ENCODE results near the gene FAM241A. TPM values are rescaled to one million over a fixed set of nuclear protein-coding genes. Genes with fewer than 3 reads are reported as not detected.

FAM241A gene
- total RNA-seq, 1 donor from 2014 or later = 1.5 TPM

DNA sequence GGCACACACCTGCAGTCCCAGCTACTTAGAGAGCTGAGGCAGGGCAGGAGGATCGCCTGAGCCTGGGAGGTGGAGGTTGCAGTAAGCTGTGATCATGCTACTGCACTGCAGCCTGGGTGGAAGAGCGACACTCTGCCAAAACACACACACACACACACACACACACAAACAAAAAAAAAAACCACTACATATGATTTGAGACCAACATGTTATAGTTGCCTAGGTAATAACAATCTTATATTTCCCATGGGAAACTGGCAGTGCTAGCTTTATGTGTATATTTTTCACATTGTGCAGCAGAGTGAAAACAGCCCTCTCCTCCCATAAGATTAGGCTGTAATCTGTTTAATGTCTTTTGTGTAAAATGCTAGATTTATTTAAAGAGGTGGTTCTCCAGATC lies 3.1 kb upstream of the FAM241A start:
- peaks cover 3% of the 10 kb centered on the region for H3K36me3 Mint-ChIP-seq (ENCODE audit: low read depth)
- intact Hi-C loops (cut with micrococcal nuclease) = no loop called here
- TF ChIP-seq CTCF (IDR thresholded peaks at IDR 0.05) = no peak

GRCh38 chr4:112143781-112144180 lies 1.5 kb upstream of the FAM241A start:
- H3K36me3 Mint-ChIP-seq (ENCODE audit: low read depth) = peaks cover 3% of the 10 kb centered on the region
- no peak for DNase-seq
- no peak overlapping the region for H3K4me3 Mint-ChIP-seq
- peaks cover 19% of the 10 kb centered on the region for H3K4me1 Mint-ChIP-seq
- H3K9me3 Mint-ChIP-seq = no peaks in the 10 kb centered on the region
- no peak for TF ChIP-seq CTCF (IDR thresholded peaks at IDR 0.05)
- POLR2A ChIA-PET = no interaction called here
- H3K27ac Mint-ChIP-seq = no peak overlapping the region
- ATAC-seq (ENCODE audit: low read depth) = no peak
- CTCF ChIA-PET = no interaction called here
- peaks cover 5% of the 10 kb centered on the region for H3K27me3 Mint-ChIP-seq
- intact Hi-C loops (cut with micrococcal nuclease) = loop anchor here (2.0 kb wide), 1 partner anchor 143 kb away; no protein-coding TSS in a partner anchor

More for the DNA sequence above, 3.1 kb upstream of the FAM241A start:
- DNase-seq (no peak), ATAC-seq (ENCODE audit: low read depth) (no peak)
- H3K27me3 Mint-ChIP-seq = no peaks in the 10 kb centered on the region
- peaks cover 14% of the 10 kb centered on the region for H3K4me1 Mint-ChIP-seq
- ChIA-PET CTCF (interaction anchor here (0.6 kb wide), 1 partner anchor 210 kb away, joined by 3 read pairs; no protein-coding TSS in a partner anchor), POLR2A (interaction anchor here (1.0 kb wide), 1 partner anchor 90 kb away, joined by 3 read pairs; no protein-coding TSS in a partner anchor)
- no peak overlapping the region for H3K4me3 Mint-ChIP-seq
- H3K27ac Mint-ChIP-seq = no peak overlapping the region
- H3K9me3 Mint-ChIP-seq = no peaks in the 10 kb centered on the region

- peak overlapping the region; percentile 56 for H3K4me3 Mint-ChIP-seq
- ChIA-PET CTCF (no interaction called here), POLR2A (no interaction called here)
- peaks cover 5% of the 10 kb centered on the region for H3K27me3 Mint-ChIP-seq
- no peaks in the 10 kb centered on the region for H3K9me3 Mint-ChIP-seq
- intact Hi-C loops (cut with micrococcal nuclease) = loop anchor here (1.0 to 5.0 kb wide), 9 partner anchors 42 to 1947 kb away; partner anchors contain the start of genes AP1AR, ELOVL6 and LARP7
- no peak for TF ChIP-seq CTCF (IDR thresholded peaks at IDR 0.05)
- H3K27ac Mint-ChIP-seq = no peak overlapping the region
- peaks cover 19% of the 10 kb centered on the region for H3K4me1 Mint-ChIP-seq
- no peak for ATAC-seq (ENCODE audit: low read depth)
- DNase-seq = no peak
- peaks cover 3% of the 10 kb centered on the region for H3K36me3 Mint-ChIP-seq (ENCODE audit: low read depth)
Measured at GRCh38 chr4:112144546-112145325, 518 bp upstream of the FAM241A start.

DNA sequence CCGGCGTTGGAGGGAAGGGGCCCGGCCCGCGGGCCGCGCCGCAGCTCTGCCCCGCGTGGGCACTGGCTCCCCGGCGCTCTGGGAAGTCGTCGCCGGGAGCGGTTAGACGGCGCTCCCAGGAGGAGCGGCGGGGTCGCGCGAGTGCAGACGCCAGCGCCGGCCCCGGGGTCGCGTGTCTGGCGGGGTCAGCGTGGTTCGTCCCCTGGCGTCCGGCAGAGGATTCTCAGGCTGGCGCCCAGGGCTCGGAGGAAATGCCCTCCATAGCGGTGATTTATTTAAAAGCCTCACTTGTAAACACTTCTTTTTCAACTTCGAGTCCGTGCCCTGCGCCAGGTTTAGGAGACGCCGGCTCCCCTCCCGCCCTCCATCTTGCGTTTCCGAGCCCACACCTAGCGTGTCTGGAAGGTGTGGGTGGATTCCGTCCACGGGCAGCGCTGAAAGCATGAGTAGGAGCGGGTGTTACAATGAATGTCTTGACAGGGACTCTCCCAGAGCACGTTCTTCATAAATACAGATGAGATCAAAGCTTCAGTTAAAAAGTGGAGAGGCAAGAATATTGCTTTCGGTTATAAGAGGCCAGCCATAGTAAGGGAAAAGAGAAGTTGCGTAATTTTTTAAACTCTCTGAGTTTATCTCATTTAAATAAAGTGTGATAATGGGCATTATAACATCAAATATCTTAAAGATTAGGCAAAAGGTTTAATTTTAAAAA lies 692 bp downstream of the FAM241A start:
- no peak for TF ChIP-seq CTCF (IDR thresholded peaks at IDR 0.05)
- peak; percentile 29 for ATAC-seq (ENCODE audit: low read depth)
- POLR2A ChIA-PET = no interaction called here
- CTCF ChIA-PET = no interaction called here
- no peaks in the 10 kb centered on the region for H3K9me3 Mint-ChIP-seq
- H3K27ac Mint-ChIP-seq = peak overlapping the region; percentile 80
- peak; percentile 47 for DNase-seq
- H3K36me3 Mint-ChIP-seq (ENCODE audit: low read depth) = peaks cover 3% of the 10 kb centered on the region
- peaks cover 5% of the 10 kb centered on the region for H3K27me3 Mint-ChIP-seq
- H3K4me1 Mint-ChIP-seq = peaks cover 19% of the 10 kb centered on the region
- peak overlapping the region; percentile 97 for H3K4me3 Mint-ChIP-seq
- intact Hi-C loops (cut with micrococcal nuclease) = loop anchor here (1.0 to 5.0 kb wide), 10 partner anchors 10 to 1949 kb away; partner anchors contain the start of genes AP1AR, ELOVL6 and LARP7

- Mint-ChIP-seq H3K36me3 (ENCODE audit: low read depth) (peaks cover 3% of the 10 kb centered on the region), H3K27me3 (peaks cover 5% of the 10 kb centered on the region), H3K27ac (peak overlapping the region; percentile 32), H3K4me1 (peaks cover 19% of the 10 kb centered on the region), H3K9me3 (no peaks in the 10 kb centered on the region), H3K4me3 (peak overlapping the region; percentile 97)
- no peak for DNase-seq
- ChIA-PET POLR2A (no interaction called here), CTCF (no interaction called here)
- intact Hi-C loops (cut with micrococcal nuclease) = loop anchor here (1.0 to 5.0 kb wide), 6 partner anchors 10 to 1949 kb away; partner anchors contain the start of gene ELOVL6
- ATAC-seq (ENCODE audit: low read depth) = no peak
- no peak for TF ChIP-seq CTCF (IDR thresholded peaks at IDR 0.05)
Measured at GRCh38 chr4:112146502-112146813, 1.2 kb downstream of the FAM241A start.
